ENCODE measurements around the gene SLC49A3. TPM values are rescaled to one million over a fixed set of nuclear protein-coding genes. Genes with fewer than 3 reads are reported as not detected.
"Not testable (repeated sequence)": the region's sequence is repeated elsewhere in the genome, so short reads cannot be mapped to it uniquely, and the experiment has no call there.

The SLC49A3 gene
- under 1 TPM in 1 of 2 experiments, not detected in 1; 0.23 TPM for total RNA-seq

DNA sequence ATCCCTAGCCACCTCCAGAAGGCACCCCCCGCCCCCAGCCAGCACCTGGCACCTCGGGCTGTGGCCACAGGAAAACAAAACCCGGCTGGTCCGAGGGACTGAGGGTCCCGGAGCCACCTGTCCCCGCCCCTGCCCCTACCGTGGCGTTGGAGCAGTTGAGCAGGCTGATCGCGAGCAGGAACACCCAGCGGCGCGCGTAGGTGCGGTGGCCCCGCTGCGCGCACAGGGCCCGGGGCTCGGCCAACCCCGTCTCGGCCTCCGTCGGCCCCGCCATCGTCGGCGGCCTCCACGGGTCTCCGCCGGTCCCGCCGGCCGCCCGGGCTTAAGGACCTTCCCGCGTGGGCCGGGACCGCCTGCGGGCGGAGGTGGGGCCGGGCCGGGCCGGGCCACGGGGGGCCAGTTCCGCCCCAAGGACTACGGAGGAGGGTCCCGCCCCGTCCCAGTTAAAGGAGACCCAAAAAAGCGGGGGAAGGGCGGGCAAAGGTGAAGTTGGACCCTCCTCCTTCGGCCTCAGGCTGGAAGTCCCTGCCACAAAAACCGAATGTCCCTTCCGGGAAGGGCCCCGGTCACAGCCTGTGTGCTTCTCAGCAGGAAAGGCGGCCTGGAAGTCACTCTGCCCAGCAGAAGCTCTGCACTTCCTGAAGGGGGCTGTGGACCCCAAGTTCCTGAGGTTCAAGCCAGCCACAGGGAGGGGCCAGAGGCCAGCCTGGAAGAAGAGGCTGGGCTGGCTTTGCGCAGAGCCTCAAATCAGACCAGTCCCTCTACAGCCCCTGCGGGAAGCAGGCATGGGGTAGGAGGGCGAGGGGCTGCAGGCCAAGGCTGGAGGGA lies at the start of gene SLC49A3:
Gene SLC49A3 (minus strand): TSS at position 298 of the 828 bp plus-strand sequence. CDS start 24 bp downstream, at position 274.
- H3K36me3 Mint-ChIP-seq (ENCODE audit: low read depth), result no peaks in the 10 kb centered on the region
- ChIA-PET CTCF (no interaction called here), POLR2A (no interaction called here)
- H3K4me3 Mint-ChIP-seq, result no peak within 1 kb of the TSS
- TF ChIP-seq, protein P1, sequence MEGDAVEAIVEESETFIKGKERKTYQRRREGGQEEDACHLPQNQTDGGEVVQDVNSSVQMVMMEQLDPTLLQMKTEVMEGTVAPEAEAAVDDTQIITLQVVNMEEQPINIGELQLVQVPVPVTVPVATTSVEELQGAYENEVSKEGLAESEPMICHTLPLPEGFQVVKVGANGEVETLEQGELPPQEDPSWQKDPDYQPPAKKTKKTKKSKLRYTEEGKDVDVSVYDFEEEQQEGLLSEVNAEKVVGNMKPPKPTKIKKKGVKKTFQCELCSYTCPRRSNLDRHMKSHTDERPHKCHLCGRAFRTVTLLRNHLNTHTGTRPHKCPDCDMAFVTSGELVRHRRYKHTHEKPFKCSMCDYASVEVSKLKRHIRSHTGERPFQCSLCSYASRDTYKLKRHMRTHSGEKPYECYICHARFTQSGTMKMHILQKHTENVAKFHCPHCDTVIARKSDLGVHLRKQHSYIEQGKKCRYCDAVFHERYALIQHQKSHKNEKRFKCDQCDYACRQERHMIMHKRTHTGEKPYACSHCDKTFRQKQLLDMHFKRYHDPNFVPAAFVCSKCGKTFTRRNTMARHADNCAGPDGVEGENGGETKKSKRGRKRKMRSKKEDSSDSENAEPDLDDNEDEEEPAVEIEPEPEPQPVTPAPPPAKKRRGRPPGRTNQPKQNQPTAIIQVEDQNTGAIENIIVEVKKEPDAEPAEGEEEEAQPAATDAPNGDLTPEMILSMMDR (IDR thresholded peaks at IDR 0.05), result no peak
- no peaks in the 10 kb centered on the region for H3K9me3 Mint-ChIP-seq
- ATAC-seq (peak; percentile 37), DNase-seq (no peak)
- H3K4me1 Mint-ChIP-seq (ENCODE audit: low read depth), result no peaks in the 10 kb centered on the region
- H3K27ac Mint-ChIP-seq, result no peak within 1 kb of the TSS
- peaks cover 12% of the 10 kb centered on the region for H3K27me3 Mint-ChIP-seq
- intact Hi-C loops (cut with micrococcal nuclease), result no loop called here

GRCh38 chr4:736561-736960 lies 47.6 kb upstream of the SLC49A3 start:
- H3K36me3 Mint-ChIP-seq (ENCODE audit: low read depth); H3K27ac Mint-ChIP-seq; H3K9me3 Mint-ChIP-seq; H3K4me1 Mint-ChIP-seq (ENCODE audit: low read depth); CTCF ChIA-PET; POLR2A ChIA-PET; H3K27me3 Mint-ChIP-seq; DNase-seq; intact Hi-C loops (cut with micrococcal nuclease); ATAC-seq; H3K4me3 Mint-ChIP-seq: not testable (repeated sequence)

DNA sequence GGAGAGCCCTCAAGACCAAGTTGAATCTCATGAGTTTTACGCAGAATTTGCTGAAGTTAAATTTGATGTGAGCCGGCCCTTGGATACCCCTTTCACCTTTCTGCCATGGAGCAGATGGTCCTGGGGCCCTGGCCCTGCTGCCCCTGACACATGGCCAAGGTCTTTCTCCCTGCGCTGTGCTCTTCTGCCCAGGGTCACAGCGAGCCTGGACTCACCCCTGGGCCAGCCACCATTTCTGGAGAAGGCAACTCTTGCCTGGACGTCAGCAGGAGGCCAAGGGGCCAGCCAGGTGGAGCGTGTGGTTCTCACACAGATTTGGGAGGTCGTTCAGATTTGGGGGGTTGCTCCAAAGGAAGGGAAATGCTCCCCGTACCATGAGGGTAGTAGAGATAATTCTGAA lies 46.6 kb upstream of the SLC49A3 start:
- POLR2A ChIA-PET, result no interaction called here
- DNase-seq (no peak), ATAC-seq (no peak)
- no peaks in the 10 kb centered on the region for H3K4me1 Mint-ChIP-seq (ENCODE audit: low read depth)
- peaks cover 12% of the 10 kb centered on the region for H3K36me3 Mint-ChIP-seq (ENCODE audit: low read depth)
- no peak overlapping the region for H3K4me3 Mint-ChIP-seq
- H3K27me3 Mint-ChIP-seq, result no peaks in the 10 kb centered on the region
- CTCF ChIA-PET, result no interaction called here
- H3K27ac Mint-ChIP-seq, result no peak overlapping the region
- intact Hi-C loops (cut with micrococcal nuclease), result no loop called here
- H3K9me3 Mint-ChIP-seq, result no peaks in the 10 kb centered on the region
- TF ChIP-seq, protein P1 (IDR thresholded peaks at IDR 0.05), result no peak

GRCh38 chr4:734951-735350 lies 46.0 kb upstream of the SLC49A3 start:
- POLR2A ChIA-PET, result no interaction called here

DNA sequence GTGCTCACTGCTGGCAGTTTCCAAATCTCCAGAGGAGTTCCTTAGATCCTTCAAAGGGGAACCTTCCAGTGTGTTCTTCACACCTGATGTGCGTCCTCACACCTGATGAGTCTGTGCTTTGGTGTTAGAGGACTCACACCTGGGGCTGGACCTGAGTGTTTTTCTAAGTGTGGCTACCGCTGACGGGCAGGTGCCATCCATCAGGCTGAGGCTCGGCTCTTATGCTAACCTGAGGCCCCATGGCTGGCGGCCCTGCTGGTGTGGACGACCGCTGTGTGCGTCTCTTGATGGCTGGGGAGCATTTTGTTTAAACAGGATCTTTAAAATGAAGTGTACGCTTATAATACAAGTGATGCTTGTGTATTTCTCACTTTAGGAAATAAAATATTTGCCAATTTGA lies 45.1 kb upstream of the SLC49A3 start:
- H3K9me3 Mint-ChIP-seq, result no peaks in the 10 kb centered on the region
- H3K27me3 Mint-ChIP-seq, result no peaks in the 10 kb centered on the region
- CTCF ChIA-PET, result interaction anchor here (0.9 to 1.2 kb wide), 2 partner anchors 8 to 9 kb away, joined by 3 to 4 read pairs; no protein-coding TSS in a partner anchor

More at GRCh38 chr4:734951-735350, 46.0 kb upstream of the SLC49A3 start:
- Mint-ChIP-seq H3K4me3 (no peak overlapping the region), H3K36me3 (ENCODE audit: low read depth) (peaks cover 15% of the 10 kb centered on the region), H3K27me3 (no peaks in the 10 kb centered on the region), H3K9me3 (no peaks in the 10 kb centered on the region), H3K4me1 (ENCODE audit: low read depth) (no peaks in the 10 kb centered on the region), H3K27ac (no peak overlapping the region)
- intact Hi-C loops (cut with micrococcal nuclease), result no loop called here
- DNase-seq (no peak), ATAC-seq (no peak)
- CTCF ChIA-PET, result interaction anchor here (1.2 kb wide), 1 partner anchor 8 kb away, joined by 3 read pairs; no protein-coding TSS in a partner anchor
- TF ChIP-seq, protein P1 (IDR thresholded peaks at IDR 0.05), result no peak

More for the DNA sequence above, 45.1 kb upstream of the SLC49A3 start:
- POLR2A ChIA-PET, result no interaction called here
- TF ChIP-seq, protein P1 (IDR thresholded peaks at IDR 0.05), result no peak
- no peak overlapping the region for H3K4me3 Mint-ChIP-seq
- H3K27ac Mint-ChIP-seq, result no peak overlapping the region
- H3K4me1 Mint-ChIP-seq (ENCODE audit: low read depth), result no peaks in the 10 kb centered on the region
- intact Hi-C loops (cut with micrococcal nuclease), result no loop called here
- H3K36me3 Mint-ChIP-seq (ENCODE audit: low read depth), result peaks cover 15% of the 10 kb centered on the region
- ATAC-seq (no peak), DNase-seq (no peak)

Measured in activated CD8-positive, alpha-beta T cell treated with anti-CD3 and anti-CD28 coated beads for 36 hours (primary cell).